NCI-H2227 (cell line): ENCODE results near the gene LIMS2.

Source experiments
- DNase-seq: peaks from one replicate; lab custom pipeline; 2025; ENCODE audit not compliant: unreplicated experiment; lab: John Stamatoyannopoulos, UW

LIMS2 gene

DNA sequence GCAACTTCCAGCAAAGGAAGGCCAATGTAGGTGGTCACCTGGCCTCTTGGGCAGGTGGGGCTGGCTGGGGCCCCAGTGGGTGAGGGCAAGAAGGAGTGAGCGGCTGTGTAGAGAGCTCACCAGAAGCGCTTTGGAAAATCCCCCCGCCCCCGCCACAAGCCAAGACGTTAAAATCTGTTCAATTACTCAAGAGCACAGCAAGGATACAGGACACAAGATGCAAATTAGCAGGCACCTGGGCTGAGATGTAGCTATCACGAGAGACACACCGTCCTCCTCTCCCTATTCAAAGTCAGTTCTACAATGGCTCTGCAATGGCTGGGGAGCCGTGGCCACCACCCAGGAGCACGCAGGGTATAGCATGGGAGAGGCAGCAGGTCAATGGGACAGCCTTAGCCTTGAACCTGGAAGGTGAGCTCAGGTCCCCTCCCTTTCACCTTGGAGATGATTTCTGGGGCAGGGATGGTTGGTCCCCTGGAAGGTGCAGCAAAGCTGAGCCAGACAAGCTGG is 67.9 kb downstream of the LIMS2 start:
- no peak for DNase-seq

DNA sequence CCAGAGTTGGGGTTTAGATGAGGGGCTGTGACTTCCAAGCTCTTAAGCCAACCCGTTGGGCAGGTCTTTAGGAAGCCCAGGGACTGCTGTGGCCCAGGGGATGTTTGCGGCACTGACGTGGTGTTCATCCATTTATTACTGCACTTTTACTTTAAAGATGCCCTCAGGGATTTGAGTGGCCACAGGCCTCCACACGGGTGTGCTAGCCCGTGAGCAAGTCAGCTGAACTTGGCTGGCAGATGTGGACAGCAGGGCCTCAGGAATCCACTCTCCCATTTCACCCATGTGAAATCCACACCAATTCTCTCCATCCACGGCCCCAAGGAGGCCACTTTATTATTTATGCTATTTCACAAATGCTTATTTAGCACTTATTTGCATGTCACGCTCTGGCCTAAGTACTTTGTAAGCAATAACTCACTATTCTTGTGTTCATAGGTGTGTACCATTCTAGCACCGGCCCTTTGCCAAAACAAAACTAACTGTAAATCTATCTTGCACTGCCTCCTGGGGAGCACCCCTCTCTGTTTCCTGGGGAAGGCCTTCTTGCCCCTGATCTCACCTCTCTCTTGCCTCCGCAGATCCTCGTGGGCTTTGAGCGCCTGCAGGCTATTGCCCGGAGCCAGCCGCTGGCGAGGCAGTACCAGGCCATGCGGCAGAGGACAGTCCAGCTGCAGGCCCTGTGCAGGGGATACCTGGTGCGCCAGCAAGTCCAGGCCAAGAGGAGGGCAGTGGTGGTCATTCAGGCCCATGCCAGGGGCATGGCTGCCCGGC is 68.5 kb downstream of the LIMS2 start:
- no peak for DNase-seq

DNA sequence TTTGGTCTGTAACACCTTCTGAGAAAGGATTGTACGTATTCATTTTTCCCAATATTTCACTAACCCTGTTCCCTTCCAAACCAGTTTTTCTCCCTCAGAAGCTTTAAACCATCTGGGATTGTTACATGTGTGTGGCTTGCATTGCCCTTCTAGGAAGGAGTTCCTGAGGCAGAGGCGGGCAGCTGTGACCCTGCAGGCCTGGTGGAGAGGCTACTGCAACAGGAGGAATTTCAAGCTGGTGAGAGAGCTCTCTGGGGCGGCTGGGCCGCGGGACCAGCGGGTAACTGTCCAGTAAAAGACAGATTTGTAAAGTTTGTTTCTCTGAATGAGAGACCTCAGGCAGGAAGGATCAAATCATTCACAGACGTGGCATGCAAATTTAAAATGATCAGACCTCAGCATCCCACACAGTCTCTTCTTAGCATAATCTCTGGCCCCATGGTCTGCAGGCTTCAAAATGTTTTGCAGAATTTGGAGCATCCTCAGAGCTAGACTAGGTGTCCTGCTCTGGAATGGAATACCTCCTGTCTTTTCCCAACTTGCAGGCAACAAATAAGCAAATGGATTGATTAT is 69.6 kb downstream of the LIMS2 start:
- no peak for DNase-seq

DNA sequence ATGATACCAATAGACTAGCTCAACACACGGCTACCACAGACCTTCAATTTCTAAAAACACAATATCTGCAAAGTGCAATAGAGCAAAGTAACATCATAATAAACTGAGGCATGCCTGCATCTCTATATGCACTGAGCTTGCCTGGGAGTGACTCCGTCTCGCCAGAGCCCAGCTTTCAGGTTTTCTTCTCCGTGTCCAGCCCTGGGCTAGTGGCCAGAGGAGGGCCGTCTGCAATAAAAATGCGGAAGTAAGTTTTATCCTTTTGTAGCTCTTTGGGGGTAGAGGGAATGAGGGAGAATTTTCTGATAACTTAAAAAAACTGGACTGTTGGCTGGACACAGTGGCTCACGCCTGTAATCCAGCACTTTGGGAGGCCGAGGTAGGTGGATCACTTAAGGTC is 70.3 kb downstream of the LIMS2 start:
- DNase-seq: no peak

DNA sequence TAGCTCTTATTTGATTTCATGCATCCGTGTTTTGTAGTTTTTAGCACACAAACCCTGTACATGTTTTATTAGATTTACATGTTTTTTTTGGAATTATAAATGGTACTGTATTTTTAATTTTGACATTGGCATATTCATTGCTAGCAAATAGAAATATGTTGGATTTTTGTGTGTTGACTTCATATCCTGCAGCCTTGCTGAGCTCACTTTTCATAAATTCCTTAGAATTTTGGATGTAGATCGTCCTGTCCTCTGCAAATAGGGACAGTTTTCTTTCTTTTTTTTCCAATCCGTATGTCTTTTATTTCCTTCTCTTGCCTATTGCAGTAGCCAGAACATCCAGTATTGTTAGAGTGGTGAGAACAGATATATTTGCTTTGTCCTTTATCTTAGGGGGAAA is 76.1 kb downstream of the LIMS2 start:
- no peak for DNase-seq

DNA sequence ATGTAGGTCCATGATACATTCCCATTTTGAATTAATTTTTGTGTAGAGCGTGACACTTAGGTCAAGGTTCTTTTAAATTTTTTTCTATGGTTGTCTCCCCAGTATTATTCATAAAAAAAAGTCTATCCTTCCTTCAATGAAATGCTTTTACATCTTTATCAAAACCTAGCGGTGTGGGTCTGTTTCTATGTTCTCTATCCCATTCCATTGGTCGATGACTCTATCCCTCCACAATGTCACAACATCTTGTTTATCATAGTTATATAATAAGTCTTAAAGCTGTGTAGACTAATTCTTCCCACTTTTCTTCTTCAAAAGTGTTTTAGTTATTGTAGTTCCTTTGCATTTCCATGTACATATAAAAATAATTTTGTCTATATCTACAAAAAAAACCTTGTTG is 76.6 kb downstream of the LIMS2 start:
- DNase-seq: no peak

DNA sequence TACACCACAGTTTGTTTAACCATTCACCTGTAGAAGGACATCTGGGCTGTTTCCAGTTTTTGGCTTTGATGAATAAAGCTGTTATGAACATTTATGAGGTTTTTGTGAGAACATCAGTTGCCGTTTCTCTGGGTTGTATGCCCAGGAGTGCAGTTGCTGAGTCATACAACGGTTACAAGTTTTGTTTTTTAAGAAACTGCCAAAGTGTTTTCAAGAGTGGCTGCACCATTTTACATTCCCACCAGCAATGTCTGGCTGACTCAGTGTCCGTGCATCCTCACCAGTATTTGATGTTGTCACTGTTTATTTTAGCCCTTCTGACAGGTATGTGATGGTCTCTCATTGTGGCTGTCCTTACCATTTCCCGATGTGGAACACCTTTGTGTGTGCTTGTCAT is 77.3 kb downstream of the LIMS2 start:
- no peak for DNase-seq

DNA sequence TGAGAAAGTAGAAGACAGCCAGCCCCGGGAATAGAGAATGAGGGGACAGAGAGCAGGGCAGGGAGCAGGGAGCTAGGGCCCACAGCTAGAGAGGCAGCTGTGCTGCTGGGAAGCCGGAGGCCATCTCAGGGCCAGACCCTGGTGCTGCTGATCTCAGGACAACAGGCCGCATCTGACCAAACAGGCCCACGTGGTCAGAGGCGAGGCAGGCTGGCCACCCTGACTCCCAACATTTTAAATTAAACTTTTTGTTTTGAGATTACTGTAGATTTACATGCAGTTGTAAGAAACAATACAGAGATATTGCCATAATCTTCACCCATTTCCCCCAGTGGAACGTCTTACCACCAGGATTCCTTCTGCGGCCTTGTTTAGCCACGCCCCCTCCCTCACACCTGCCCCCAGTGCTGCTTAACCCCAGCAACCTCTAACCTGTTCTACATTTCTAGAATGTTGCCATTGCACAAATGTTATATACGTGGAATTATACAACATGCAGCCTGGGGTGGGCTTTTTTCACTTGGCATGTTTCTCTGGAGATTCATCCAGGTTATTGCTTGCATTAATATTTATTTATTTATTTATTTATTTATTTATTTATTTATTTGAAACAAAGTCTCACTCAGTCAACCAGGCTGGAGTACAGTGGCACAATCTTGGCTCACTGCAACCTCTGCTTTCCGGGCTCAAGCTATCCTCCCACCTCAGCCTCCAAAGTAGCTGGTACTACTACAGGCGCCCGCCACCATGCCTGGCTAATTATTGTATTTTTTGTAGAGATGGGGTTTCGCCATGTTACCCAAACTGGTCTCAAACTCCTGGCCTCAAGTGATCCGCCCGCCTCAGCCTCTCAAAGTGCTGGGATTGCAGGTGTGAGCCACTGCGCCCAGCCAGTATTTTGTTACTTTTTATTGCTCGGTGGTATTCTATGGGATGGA is 78.0 kb downstream of the LIMS2 start:
- DNase-seq: no peak

DNA sequence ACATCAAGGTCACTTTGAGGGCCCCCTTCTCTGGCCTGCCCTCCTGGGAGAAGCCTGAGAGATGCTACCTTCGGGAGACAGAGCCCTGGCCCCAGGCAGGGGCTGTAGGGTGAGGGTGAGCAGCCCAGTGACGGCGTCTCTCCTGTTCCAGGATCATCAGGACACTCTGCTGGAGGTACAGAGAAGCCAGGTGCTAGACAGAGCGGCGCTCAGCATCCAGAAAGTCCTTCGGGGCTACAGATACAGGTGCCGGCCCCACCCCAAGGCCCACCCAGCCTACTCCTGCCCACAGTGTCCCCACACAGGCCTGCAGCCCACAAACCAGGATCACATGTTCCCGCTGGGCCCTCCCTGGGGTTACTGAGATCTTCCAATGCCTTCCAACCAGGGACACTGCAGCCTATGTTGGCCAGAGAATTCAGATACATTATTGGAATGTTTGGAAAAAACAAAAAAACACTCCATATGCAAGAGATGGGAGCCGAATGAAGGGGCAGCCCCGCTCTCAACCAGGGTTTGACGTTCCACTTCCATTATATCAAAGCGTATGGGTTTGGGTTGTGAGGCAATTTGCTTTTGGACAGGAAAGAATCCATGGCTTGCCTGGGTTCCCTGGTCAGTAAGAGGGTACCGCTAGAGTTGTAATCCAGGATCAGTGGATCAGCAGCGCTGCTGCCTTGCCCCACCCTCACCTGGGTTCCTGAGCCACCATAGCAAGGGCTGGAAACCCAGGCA is 78.9 kb downstream of the LIMS2 start:
- DNase-seq: no peak

DNA sequence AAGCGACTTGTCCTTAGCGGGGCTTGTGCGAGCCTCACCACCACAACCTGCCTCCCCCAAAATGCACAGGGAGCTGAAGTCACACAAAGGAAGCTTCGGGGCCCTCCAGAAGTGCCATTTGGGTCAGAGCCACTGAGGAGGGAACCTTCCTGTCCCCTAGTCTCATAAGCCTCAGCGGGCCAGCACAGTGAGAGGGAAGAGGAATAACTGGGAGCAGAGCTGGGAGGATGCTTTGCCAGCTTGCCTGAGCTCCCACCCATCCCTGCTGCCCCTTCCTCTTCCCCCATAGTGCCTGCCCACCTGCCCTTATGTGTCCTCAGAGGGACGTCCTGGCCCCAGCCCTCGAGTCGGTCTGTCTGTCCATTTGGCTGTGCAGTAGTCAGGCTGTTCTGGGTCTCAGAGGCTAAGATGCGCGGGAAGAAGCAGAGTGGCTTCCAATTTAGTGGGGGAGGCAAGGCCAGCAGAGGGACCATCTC is 81.2 kb downstream of the LIMS2 start:
- no peak for DNase-seq

DNA sequence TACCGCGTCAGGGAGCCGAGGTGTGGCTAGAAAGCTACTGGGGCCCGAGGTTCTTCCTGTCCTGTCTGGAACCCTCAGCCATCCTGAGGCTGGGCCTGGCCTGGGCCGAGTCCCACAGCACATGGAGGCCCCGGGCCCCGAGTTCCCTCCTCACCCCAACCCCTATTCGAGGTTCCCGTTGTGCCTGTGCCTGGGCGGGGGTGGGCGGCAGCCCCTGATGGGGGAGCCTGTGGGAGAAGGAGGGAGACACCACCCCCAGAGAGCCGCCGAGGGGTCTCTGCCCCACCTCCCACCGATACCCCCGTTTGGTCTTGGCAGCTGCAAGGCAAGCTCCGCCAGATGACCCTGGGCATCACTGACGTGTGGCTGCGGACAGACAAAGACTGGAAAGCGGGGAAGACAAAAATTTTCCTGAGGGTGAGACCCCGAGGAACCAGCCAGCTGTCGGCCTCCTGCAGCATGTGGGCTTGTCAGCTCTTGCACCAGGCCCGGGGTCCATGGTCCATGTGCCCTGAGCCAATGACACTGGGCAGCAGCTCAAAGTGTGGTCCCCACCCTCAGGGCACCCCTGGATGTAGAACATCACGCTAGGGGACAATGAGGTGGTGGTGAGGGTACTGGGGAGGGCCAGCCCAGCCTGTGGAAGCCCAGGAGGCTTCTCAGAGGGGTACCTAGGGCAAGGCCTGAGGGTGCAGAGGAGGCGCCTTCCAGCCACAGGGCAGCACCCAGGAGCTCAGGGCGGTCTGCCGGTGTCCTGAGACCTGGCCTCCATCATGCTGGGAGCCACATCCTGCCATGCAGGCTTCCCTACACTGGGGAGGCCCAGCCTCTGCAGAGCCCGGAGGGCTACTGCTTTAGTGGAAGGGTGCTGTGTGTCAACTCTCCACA is 81.9 kb downstream of the LIMS2 start:
- no peak for DNase-seq

DNA sequence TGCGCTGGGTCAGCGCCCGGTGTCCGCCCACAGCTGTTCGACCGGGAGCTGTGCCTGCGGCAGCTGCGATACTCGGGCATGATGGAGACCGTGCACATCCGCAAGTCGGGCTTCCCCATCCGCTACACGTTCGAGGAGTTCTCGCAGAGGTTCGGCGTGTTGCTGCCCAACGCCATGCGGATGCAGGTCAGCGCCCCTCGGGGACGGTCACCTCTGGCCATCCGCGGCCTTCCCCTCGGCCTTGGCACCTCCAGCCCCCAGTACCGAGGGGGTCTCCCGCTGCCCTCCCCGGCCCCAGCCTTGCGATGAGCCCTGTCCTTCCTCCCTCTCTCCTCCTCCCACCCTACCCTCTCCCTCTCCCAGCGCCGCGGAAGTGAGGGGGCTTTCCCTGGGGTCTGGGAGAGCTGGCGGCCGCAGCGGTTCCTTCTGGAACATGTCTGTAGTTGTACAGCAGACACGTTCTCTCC is 82.5 kb downstream of the LIMS2 start:
- no peak for DNase-seq

DNA sequence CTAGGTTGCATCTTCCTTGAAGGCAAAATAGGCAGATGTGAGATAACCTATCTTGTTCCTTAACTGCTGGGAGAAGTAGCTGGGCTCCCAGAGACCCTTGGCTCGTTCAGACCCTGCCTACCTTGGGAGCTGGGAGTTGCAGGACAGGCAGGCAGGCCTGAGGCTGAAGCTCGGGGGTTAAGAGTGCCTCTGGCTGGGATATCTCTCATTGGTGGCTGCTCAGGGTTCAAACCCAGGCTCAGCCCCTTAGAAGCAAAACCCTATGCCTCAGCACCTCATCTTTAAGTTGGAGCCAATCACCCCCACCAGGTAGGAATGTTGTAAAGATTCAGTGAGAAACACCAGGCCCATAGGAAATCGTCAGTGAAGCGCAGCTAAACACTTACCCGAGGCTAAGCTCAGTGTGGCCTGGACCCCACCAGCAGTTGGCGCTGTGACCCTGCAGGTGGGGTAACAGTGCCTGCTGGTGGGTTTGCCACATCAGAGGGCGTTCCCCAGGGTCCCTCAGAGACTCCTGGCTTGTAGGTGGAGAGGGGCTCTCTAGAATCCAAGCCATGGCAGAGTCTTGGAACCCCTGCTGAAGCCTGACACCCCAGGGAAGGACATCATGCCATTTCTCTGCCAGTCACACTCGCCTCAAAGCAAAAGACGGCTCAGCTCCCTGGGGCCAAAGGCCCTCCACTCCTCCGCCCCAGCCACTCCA is 84.0 kb downstream of the LIMS2 start:
- peak; percentile 14 for DNase-seq

DNA sequence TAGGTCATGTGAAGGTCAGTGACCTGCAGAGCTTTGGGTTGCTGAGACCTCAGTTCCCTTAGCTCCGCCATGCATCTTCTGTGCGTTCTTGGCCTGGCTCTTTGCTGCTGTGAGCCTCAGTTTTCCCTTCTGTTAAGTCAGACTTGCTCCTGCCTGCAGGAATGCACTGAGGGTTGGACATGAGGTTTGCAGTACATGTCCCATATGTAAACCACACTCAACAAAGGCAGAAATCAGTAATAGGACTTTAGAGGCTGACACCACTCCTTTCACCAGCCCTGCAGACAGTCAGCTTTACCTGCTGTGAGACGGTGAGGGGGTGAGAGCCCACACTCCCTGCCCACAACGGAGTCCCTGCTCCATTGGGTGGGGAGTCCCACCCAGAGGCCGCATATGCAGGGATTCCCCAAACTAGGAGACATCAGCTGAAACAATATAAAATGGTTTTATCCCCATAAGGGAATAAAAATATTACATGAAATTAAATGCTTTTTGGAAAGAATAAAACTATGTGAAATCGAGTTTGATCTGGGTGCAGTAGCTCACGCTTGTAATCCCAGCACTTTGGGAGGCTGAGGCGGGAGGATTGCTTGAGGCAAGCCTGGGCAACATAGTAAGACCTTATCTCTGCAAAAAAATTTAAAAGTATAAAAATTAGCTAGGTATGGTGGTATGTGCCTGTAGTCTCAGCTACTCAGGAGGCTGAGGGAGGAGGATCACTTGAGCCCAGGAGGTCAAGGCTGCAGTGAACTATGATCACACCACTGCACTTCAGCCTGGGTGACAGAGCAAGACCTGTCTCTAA is 84.7 kb downstream of the LIMS2 start:
- DNase-seq: no peak

DNA sequence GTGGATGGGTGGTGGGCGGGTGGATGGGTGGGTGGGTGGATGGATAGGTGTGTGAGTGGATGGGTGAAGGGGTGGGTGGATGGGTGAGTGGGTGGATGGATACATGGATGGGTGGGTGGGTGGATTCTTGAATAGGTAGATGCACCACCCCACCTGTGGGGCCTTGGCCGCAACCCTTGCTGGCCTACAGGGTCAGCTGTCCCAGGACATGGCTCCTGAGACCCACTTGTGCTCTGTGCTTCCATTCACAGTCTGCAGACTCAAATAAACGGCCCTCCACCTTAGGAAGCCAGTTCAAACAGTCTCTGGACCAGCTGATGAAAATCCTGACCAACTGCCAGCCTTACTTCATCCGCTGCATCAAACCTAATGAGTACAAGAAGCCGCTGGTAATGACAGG is 85.5 kb downstream of the LIMS2 start:
- DNase-seq: no peak

DNA sequence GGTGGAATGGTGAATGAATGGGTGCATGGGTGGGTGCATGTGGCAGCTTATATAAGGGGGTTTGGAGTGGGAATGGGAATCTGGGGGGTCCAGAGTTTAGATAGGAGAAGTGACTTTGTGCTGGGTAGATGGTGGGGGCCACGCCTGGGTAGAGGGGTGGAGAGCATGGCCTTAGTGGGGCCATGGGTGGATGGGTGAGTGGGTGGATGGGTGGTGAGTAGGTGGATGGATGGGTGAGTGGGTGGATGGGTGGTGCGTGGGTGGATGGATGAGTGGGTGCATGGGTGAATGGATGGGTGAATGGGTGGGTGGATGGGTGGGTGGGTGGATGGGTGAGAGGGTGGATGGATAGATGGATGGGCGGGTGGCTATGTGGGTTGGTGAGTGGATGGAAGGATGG is 86.0 kb downstream of the LIMS2 start:
- DNase-seq: no peak
